ENCODE results near the gene ORAI3. TPM values are rescaled to one million over a fixed set of nuclear protein-coding genes. Genes with fewer than 3 reads are reported as not detected.
A peak's percentile ranks its signal among the peaks of the same experiment; 100 is the strongest.

ORAI3 gene
- total and polyA plus RNA-seq, 2 of the 13 experiments (the other 11 are each of a cell fraction or from before 2014, with no cell fraction given), result 11.4 to 32.0 TPM

DNA sequence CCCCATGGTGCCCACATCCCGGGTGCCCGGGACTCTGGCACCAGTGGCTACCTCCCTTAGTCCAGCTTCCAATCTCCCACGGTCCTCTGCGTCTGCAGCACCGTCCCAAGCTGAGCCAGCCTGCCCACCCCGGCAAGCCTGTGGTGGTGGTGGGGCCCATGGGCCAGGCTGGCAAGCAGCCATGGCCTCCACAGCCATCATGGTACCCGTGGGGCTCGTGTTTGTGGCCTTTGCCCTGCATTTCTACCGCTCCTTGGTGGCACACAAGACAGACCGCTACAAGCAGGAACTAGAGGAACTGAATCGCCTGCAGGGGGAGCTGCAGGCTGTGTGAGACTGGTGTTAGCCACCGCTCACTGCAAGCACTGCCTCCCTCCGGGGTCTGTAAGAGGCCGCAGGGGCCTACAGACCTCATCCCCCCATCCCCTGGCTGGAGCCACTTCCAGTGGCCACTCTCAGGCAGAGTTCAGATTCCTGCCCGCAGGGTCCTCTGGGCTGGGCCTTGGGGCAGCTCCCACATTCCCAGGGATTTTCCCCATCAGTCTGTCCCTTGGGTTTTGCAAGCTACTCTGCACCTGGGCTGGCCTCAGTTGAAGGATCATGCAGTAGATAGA is 4.8 kb downstream of the ORAI3 start (continued):
- TF ChIP-seq, protein P1, sequence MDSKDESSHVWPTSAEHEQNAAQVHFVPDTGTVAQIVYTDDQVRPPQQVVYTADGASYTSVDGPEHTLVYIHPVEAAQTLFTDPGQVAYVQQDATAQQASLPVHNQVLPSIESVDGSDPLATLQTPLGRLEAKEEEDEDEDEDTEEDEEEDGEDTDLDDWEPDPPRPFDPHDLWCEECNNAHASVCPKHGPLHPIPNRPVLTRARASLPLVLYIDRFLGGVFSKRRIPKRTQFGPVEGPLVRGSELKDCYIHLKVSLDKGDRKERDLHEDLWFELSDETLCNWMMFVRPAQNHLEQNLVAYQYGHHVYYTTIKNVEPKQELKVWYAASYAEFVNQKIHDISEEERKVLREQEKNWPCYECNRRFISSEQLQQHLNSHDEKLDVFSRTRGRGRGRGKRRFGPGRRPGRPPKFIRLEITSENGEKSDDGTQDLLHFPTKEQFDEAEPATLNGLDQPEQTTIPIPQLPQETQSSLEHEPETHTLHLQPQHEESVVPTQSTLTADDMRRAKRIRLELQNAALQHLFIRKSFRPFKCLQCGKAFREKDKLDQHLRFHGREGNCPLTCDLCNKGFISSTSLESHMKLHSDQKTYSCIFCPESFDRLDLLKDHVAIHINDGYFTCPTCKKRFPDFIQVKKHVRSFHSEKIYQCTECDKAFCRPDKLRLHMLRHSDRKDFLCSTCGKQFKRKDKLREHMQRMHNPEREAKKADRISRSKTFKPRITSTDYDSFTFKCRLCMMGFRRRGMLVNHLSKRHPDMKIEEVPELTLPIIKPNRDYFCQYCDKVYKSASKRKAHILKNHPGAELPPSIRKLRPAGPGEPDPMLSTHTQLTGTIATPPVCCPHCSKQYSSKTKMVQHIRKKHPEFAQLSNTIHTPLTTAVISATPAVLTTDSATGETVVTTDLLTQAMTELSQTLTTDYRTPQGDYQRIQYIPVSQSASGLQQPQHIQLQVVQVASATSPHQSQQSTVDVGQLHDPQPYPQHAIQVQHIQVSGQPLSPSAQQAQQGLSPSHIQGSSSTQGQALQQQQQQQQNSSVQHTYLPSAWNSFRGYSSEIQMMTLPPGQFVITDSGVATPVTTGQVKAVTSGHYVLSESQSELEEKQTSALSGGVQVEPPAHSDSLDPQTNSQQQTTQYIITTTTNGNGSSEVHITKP (CRISPR knock-in tag; IDR thresholded peaks at IDR 0.05; ENCODE audit: low read depth), result peak; percentile 65; the same call in 1 of the 2 replicates
- TF ChIP-seq ZNF7 (CRISPR knock-in tag; IDR thresholded peaks at IDR 0.05), result no peak
- TF ChIP-seq HNRNPLL (IDR thresholded peaks at IDR 0.05; ENCODE audit: low read depth, low read length, poor library complexity, severe bottlenecking), result peak; percentile 41
- TF ChIP-seq, protein P2, sequence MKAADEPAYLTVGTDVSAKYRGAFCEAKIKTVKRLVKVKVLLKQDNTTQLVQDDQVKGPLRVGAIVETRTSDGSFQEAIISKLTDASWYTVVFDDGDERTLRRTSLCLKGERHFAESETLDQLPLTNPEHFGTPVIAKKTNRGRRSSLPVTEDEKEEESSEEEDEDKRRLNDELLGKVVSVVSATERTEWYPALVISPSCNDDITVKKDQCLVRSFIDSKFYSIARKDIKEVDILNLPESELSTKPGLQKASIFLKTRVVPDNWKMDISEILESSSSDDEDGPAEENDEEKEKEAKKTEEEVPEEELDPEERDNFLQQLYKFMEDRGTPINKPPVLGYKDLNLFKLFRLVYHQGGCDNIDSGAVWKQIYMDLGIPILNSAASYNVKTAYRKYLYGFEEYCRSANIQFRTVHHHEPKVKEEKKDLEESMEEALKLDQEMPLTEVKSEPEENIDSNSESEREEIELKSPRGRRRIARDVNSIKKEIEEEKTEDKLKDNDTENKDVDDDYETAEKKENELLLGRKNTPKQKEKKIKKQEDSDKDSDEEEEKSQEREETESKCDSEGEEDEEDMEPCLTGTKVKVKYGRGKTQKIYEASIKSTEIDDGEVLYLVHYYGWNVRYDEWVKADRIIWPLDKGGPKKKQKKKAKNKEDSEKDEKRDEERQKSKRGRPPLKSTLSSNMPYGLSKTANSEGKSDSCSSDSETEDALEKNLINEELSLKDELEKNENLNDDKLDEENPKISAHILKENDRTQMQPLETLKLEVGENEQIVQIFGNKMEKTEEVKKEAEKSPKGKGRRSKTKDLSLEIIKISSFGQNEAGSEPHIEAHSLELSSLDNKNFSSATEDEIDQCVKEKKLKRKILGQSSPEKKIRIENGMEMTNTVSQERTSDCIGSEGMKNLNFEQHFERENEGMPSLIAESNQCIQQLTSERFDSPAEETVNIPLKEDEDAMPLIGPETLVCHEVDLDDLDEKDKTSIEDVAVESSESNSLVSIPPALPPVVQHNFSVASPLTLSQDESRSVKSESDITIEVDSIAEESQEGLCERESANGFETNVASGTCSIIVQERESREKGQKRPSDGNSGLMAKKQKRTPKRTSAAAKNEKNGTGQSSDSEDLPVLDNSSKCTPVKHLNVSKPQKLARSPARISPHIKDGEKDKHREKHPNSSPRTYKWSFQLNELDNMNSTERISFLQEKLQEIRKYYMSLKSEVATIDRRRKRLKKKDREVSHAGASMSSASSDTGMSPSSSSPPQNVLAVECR (CRISPR knock-in tag; IDR thresholded peaks at IDR 0.05; ENCODE audit: borderline replicate concordance), result peak; percentile 56; the same call in 1 of the 2 replicates
- TF ChIP-seq ZNF33B (CRISPR knock-in tag; IDR thresholded peaks at IDR 0.05), result peak; percentile 78; the same call in 1 of the 2 replicates
- peak; percentile 63 for TF ChIP-seq ZNF343 (CRISPR knock-in tag; IDR thresholded peaks at IDR 0.05)
- TF ChIP-seq SMC3 (IDR thresholded peaks at IDR 0.05; ENCODE audit: low read length), result peak; percentile 66
- no peak for TF ChIP-seq CHCHD3 (CRISPR knock-in tag; IDR thresholded peaks at IDR 0.05)
- no peak for TF ChIP-seq NR2F6 (IDR thresholded peaks at IDR 0.05)
- TF ChIP-seq NR2F6 (CRISPR knock-in tag; IDR thresholded peaks at IDR 0.05), result peak; percentile 28; the same call in 1 of the 2 replicates
- TF ChIP-seq MYC (CRISPR knock-in tag; IDR thresholded peaks at IDR 0.05; ENCODE audit: borderline replicate concordance), result no peak; the same call in 1 of the 2 replicates
- TF ChIP-seq ZBTB20 (CRISPR knock-in tag; IDR thresholded peaks at IDR 0.05; ENCODE audit: borderline replicate concordance, low read depth), result 0 out of 2 replicates have a peak, but pooled peaks have one; percentile 60
- peak; percentile 34 for TF ChIP-seq TAF15 (IDR thresholded peaks at IDR 0.05; ENCODE audit: low read depth, low read length, poor library complexity, severe bottlenecking)
- peak; percentile 61 for TF ChIP-seq PAXIP1 (CRISPR knock-in tag; conservative IDR thresholded peaks at IDR 0.05)
- 0 out of 2 replicates have a peak, but pooled peaks have one; percentile 35 for TF ChIP-seq DPF2 (CRISPR knock-in tag; IDR thresholded peaks at IDR 0.05; ENCODE audit: borderline replicate concordance, low read depth)
- TF ChIP-seq FOXK1 (CRISPR knock-in tag; IDR thresholded peaks at IDR 0.05; ENCODE audit: borderline replicate concordance, low read depth), result 0 out of 2 replicates have a peak, but pooled peaks have one; percentile 45
- peak; percentile 28 for TF ChIP-seq ZNF781 (CRISPR knock-in tag; IDR thresholded peaks at IDR 0.05; ENCODE audit: borderline replicate concordance, not compliant biosample characterization)
